Uterus (tissue), 2 donors: ENCODE measurements around the gene AQP6.

Source experiments
- POLR2A ChIP-seq, 2 donors: fragments of 450-650 bp; IDR thresholded peaks; one replicate each; pipeline ENCODE4 v1.6.1; 2016; ENCODE audit warnings: antibody characterized with exemption in 2 of 2, mild to moderate bottlenecking in 1 of 2, moderate library complexity in 1 of 2
- TF ChIP-seq, protein P1 (sequence below), 4 experiments: fragments of 200-600 bp in 2 of 4; fragments of 450-650 bp in 2 of 4; sonication (generic) in 2 of 4; IDR thresholded peaks; one replicate each; pipeline ENCODE4 v1.5.1; 2016 to 2019; ENCODE audit warnings: antibody characterized with exemption in 4 of 4, mild to moderate bottlenecking in 2 of 4, moderate library complexity in 1 of 4

GRCh38 chr12:49963976-49964815 lies 8.6 kb upstream of the AQP6 start:
- TF ChIP-seq, protein P1, sequence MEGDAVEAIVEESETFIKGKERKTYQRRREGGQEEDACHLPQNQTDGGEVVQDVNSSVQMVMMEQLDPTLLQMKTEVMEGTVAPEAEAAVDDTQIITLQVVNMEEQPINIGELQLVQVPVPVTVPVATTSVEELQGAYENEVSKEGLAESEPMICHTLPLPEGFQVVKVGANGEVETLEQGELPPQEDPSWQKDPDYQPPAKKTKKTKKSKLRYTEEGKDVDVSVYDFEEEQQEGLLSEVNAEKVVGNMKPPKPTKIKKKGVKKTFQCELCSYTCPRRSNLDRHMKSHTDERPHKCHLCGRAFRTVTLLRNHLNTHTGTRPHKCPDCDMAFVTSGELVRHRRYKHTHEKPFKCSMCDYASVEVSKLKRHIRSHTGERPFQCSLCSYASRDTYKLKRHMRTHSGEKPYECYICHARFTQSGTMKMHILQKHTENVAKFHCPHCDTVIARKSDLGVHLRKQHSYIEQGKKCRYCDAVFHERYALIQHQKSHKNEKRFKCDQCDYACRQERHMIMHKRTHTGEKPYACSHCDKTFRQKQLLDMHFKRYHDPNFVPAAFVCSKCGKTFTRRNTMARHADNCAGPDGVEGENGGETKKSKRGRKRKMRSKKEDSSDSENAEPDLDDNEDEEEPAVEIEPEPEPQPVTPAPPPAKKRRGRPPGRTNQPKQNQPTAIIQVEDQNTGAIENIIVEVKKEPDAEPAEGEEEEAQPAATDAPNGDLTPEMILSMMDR (IDR thresholded peaks at IDR 0.05) = no peak
- no peak for TF ChIP-seq POLR2A (IDR thresholded peaks at IDR 0.05)
